Left kidney (tissue), 2 donors: ENCODE data around the gene DLG2. TPM values are rescaled to one million over a fixed set of nuclear protein-coding genes. Genes with fewer than 3 reads are reported as not detected.
"Not testable (repeated sequence)": the region's sequence is repeated elsewhere in the genome, so short reads cannot be mapped to it uniquely, and the experiment has no call there.

Source experiments
- DNase-seq: peaks from one replicate; pipeline ENCODE4 v3.0.0-alpha.2; 2013
- polyA plus RNA-seq: library from polyadenylated mRNA; unstranded; fragments of 120-200 nt; gene quantifications from one replicate; pipeline ENCODE4 v1.2.1, GENCODE V29; 2013; ENCODE audit not compliant: insufficient read length

The DLG2 gene
- polyA plus RNA-seq, 1 donor: 13.4 TPM

GRCh38 chr11:85444479-85444878, 182.7 kb downstream of the DLG2 start:
- no peak for DNase-seq

GRCh38 chr11:85440273-85440672, 186.9 kb downstream of the DLG2 start:
- no peak for DNase-seq

- DNase-seq: no peak
These were observed 188.8 kb downstream of the DLG2 start for GRCh38 chr11:85438328-85438727.

- no peak for DNase-seq
These were observed 195.8 kb downstream of the DLG2 start for GRCh38 chr11:85431319-85431718.

- DNase-seq: no peak
These were observed 203.3 kb downstream of the DLG2 start for GRCh38 chr11:85423794-85424193.

- DNase-seq: no peak
These were observed 203.8 kb downstream of the DLG2 start for GRCh38 chr11:85423316-85423715.

- no peak for DNase-seq
These were observed 213.0 kb downstream of the DLG2 start for GRCh38 chr11:85414175-85414574.

- no peak for DNase-seq
These were observed 219.5 kb downstream of the DLG2 start for GRCh38 chr11:85407648-85408047.

- DNase-seq: no peak
These were observed 220.3 kb downstream of the DLG2 start for GRCh38 chr11:85406841-85407240.

- DNase-seq: no peak
These were observed 220.8 kb downstream of the DLG2 start for GRCh38 chr11:85406316-85406715.

- not testable (repeated sequence) for DNase-seq
These were observed 231.6 kb downstream of the DLG2 start for GRCh38 chr11:85395515-85396055.

- no peak for DNase-seq
These were observed 232.9 kb downstream of the DLG2 start for GRCh38 chr11:85394283-85394682.

GRCh38 chr11:85391141-85391540, 236.0 kb downstream of the DLG2 start:
- no peak for DNase-seq

- no peak for DNase-seq
These were observed 241.6 kb downstream of the DLG2 start for GRCh38 chr11:85385547-85385946.

GRCh38 chr11:85385111-85385510, 242.0 kb downstream of the DLG2 start:
- no peak for DNase-seq

- DNase-seq: no peak
These were observed 248.1 kb downstream of the DLG2 start for GRCh38 chr11:85379066-85379465.

- no peak for DNase-seq
These were observed 249.2 kb downstream of the DLG2 start for GRCh38 chr11:85377901-85378300.

- DNase-seq: no peak
These were observed 267.3 kb downstream of the DLG2 start for GRCh38 chr11:85359859-85360258.

GRCh38 chr11:85355921-85356320, 271.2 kb downstream of the DLG2 start:
- no peak for DNase-seq

- DNase-seq: not testable (repeated sequence)
These were observed 277.6 kb downstream of the DLG2 start for GRCh38 chr11:85349539-85349938.

- no peak for DNase-seq
These were observed 278.2 kb downstream of the DLG2 start for GRCh38 chr11:85348945-85349344.

GRCh38 chr11:85347291-85347690, 279.9 kb downstream of the DLG2 start:
- no peak for DNase-seq

GRCh38 chr11:85346484-85346883, 280.7 kb downstream of the DLG2 start:
- DNase-seq: no peak

GRCh38 chr11:85340846-85341245, 286.3 kb downstream of the DLG2 start:
- not testable (repeated sequence) for DNase-seq

GRCh38 chr11:85318573-85318972, 308.6 kb downstream of the DLG2 start:
- no peak for DNase-seq
